Thymus (tissue), 11 donors: ENCODE measurements around the gene STN1. TPM values are rescaled to one million over a fixed set of nuclear protein-coding genes. Genes with fewer than 3 reads are reported as not detected.

Experiments used
- DNase-seq, 9 donors: peaks; one replicate each; pipeline ENCODE4 v3.0.0-alpha.2; 2013; ENCODE audit warnings: low spot score in 9 of 9, low read depth in 6 of 9, missing footprints in 1 of 9
- H3K27ac ChIP-seq, 2 donors: one replicate each; pipeline ENCODE4 v1.5.1; 2013; ENCODE audit warnings: control low read depth in 1 of 2, low read depth in 1 of 2, low read length in 1 of 2, mild to moderate bottlenecking in 1 of 2, moderate library complexity in 1 of 2
- H3K27me3 ChIP-seq, 2 donors: one replicate each; pipeline ENCODE4 v1.5.1; 2013; ENCODE audit warnings: low read length in 1 of 2; ENCODE audit not compliant: control insufficient read depth in 2 of 2, insufficient read depth in 1 of 2
- H3K36me3 ChIP-seq, 2 donors: one replicate each; pipeline ENCODE4 v1.5.1; 2013; ENCODE audit warnings: low read length in 1 of 2, mild to moderate bottlenecking in 1 of 2, moderate library complexity in 1 of 2; ENCODE audit not compliant: control insufficient read depth in 2 of 2, insufficient read depth in 2 of 2
- H3K4me1 ChIP-seq, 2 donors: one replicate each; pipeline ENCODE4 v1.5.1; 2013; ENCODE audit warnings: low read length in 2 of 2; ENCODE audit not compliant: control insufficient read depth in 2 of 2, insufficient read depth in 2 of 2
- H3K4me3 ChIP-seq, 2 donors: one replicate each; pipeline ENCODE4 v1.5.1; 2013; ENCODE audit warnings: low read length in 2 of 2, control low read depth in 1 of 2, mild to moderate bottlenecking in 1 of 2
- H3K9me3 ChIP-seq, 2 donors: one replicate each; pipeline ENCODE4 v1.5.1; 2013; ENCODE audit warnings: low read length in 1 of 2, mild to moderate bottlenecking in 1 of 2; ENCODE audit not compliant: control insufficient read depth in 2 of 2, insufficient read depth in 1 of 2
- WGBS: extraction: QIAGEN DNeasy Blood & Tissue Kit; methylation state at CpG from one replicate; pipeline ENCODE4 v1.1.7; 2013; 5-methylcytosine and 5-hydroxymethylcytosine counted together
- polyA plus RNA-seq: library from polyadenylated mRNA; stranded (reverse); fragments of 200-250 nt; gene quantifications from one replicate; pipeline ENCODE4 v1.2.3, GENCODE V29; 2013
- total RNA-seq: library from RNA; stranded (reverse); fragments of 120-200 nt; gene quantifications from one replicate; pipeline ENCODE4 v1.2.4, GENCODE V29; 2013
- donor health status: healthy.

STN1 gene
- total and polyA plus RNA-seq, 2 donors: 25.0 to 34.8 TPM

- Histone ChIP-seq H3K9me3 (no peaks in the 10 kb centered on the region), H3K27me3 (no peaks in the 10 kb centered on the region), H3K4me1 (peaks cover 5 to 12% of the 10 kb centered on the region in 2 donors), H3K27ac (no peak overlapping the region), H3K36me3 (no peaks in the 10 kb centered on the region), H3K4me3 (no peak overlapping the region)
- no peak for DNase-seq
- WGBS: 69% methylated on average over 7 of the region's 7 CpGs
These were observed 75.4 kb downstream of the STN1 start for GRCh38 chr10:103842605-103843004.

GRCh38 chr10:103841519-103841918 is 76.5 kb downstream of the STN1 start:
- Histone ChIP-seq H3K36me3 (no peaks in the 10 kb centered on the region), H3K27ac (no peak overlapping the region), H3K9me3 (no peaks in the 10 kb centered on the region), H3K4me3 (no peak overlapping the region), H3K4me1 (peaks cover 5 to 17% of the 10 kb centered on the region in 2 donors), H3K27me3 (no peaks in the 10 kb centered on the region)
- whole genome bisulfite sequencing: 92% methylated on average over 7 of the region's 7 CpGs
- no peak for DNase-seq

GRCh38 chr10:103840740-103841070 is 77.3 kb downstream of the STN1 start:
- H3K4me1 ChIP-seq: peaks cover under 1 to 10% of the 10 kb centered on the region in 2 donors

GRCh38 chr10:103839872-103840739 is 77.9 kb downstream of the STN1 start:
- Histone ChIP-seq H3K36me3 (no peaks in the 10 kb centered on the region), H3K4me1 (peaks cover 0 to 11% of the 10 kb centered on the region in 2 donors), H3K27ac (no peak overlapping the region), H3K9me3 (no peaks in the 10 kb centered on the region), H3K4me3 (no peak overlapping the region), H3K27me3 (no peaks in the 10 kb centered on the region)
- no peak for DNase-seq
- 88% methylated on average over 18 of the region's 18 CpGs for WGBS

More at GRCh38 chr10:103840740-103841070, 77.3 kb downstream of the STN1 start:
- DNase-seq: no peak
- 97% methylated on average over 4 of the region's 4 CpGs for WGBS
- no peaks in the 10 kb centered on the region for H3K27me3 ChIP-seq
- H3K36me3 ChIP-seq: no peaks in the 10 kb centered on the region
- no peak overlapping the region for H3K4me3 ChIP-seq
- no peak overlapping the region for H3K27ac ChIP-seq
- no peaks in the 10 kb centered on the region for H3K9me3 ChIP-seq

GRCh38 chr10:103839519-103839871 is 78.5 kb downstream of the STN1 start:
- Histone ChIP-seq H3K27me3 (no peaks in the 10 kb centered on the region), H3K36me3 (no peaks in the 10 kb centered on the region), H3K4me3 (no peak overlapping the region), H3K9me3 (no peaks in the 10 kb centered on the region), H3K4me1 (peaks cover 0 to 14% of the 10 kb centered on the region in 2 donors), H3K27ac (no peak overlapping the region)
- DNase-seq: no peak
- 96% methylated on average over 9 of the region's 9 CpGs for WGBS

- Histone ChIP-seq H3K9me3 (no peaks in the 10 kb centered on the region), H3K27me3 (no peaks in the 10 kb centered on the region), H3K4me3 (no peak overlapping the region), H3K27ac (no peak overlapping the region), H3K4me1 (peaks cover 0 to 16% of the 10 kb centered on the region in 2 donors), H3K36me3 (no peaks in the 10 kb centered on the region)
- WGBS: 96% methylated on average over 13 of the region's 13 CpGs
- DNase-seq: no peak
These were observed 79.0 kb downstream of the STN1 start for GRCh38 chr10:103838862-103839518.

- Histone ChIP-seq H3K36me3 (no peaks in the 10 kb centered on the region), H3K27ac (no peak overlapping the region), H3K4me1 (peaks cover 0 to 20% of the 10 kb centered on the region in 2 donors), H3K9me3 (no peaks in the 10 kb centered on the region), H3K4me3 (no peak overlapping the region), H3K27me3 (no peaks in the 10 kb centered on the region)
- no peak for DNase-seq
- 92% methylated on average over 4 of the region's 4 CpGs for WGBS
These were observed 80.0 kb downstream of the STN1 start for GRCh38 chr10:103838070-103838395.

- no peaks in the 10 kb centered on the region for H3K36me3 ChIP-seq
- no peak for DNase-seq
- H3K27me3 ChIP-seq: no peaks in the 10 kb centered on the region
- WGBS: 89% methylated on average over 10 of the region's 10 CpGs
- H3K9me3 ChIP-seq: no peaks in the 10 kb centered on the region
- H3K4me1 ChIP-seq: peaks cover 0 to 20% of the 10 kb centered on the region in 2 donors
- H3K4me3 ChIP-seq: no peak overlapping the region
- no peak overlapping the region for H3K27ac ChIP-seq
These were observed 80.5 kb downstream of the STN1 start for GRCh38 chr10:103837370-103838069.

GRCh38 chr10:103836861-103837260 is 81.1 kb downstream of the STN1 start:
- H3K27me3 ChIP-seq: no peaks in the 10 kb centered on the region
- H3K27ac ChIP-seq: no peak overlapping the region
- no peaks in the 10 kb centered on the region for H3K9me3 ChIP-seq
- no peak for DNase-seq
- H3K4me3 ChIP-seq: no peak overlapping the region
- H3K4me1 ChIP-seq: peaks cover 0 to 20% of the 10 kb centered on the region in 2 donors
- WGBS: 88% methylated on average over 9 of the region's 9 CpGs
- H3K36me3 ChIP-seq: no peaks in the 10 kb centered on the region
